ENCODE measurements around the gene NTRK1.

NTRK1 gene

GRCh38 chr1:156883919-156884318 lies 23.3 kb downstream of the NTRK1 start:
- DNase-seq, result peak; percentile 50

GRCh38 chr1:156884560-156885184 lies 24.0 kb downstream of the NTRK1 start:
- DNase-seq, result no peak

- no peak for DNase-seq
Observed at GRCh38 chr1:156885314-156885713, 24.6 kb downstream of the NTRK1 start.

- DNase-seq, result no peak
Observed at GRCh38 chr1:156885880-156886355, 25.3 kb downstream of the NTRK1 start.

GRCh38 chr1:156886583-156887281 lies 26.1 kb downstream of the NTRK1 start:
- DNase-seq, result no peak

GRCh38 chr1:156887317-156887716 lies 26.7 kb downstream of the NTRK1 start:
- peak; percentile 52 for DNase-seq

- DNase-seq, result peak; percentile 47
Observed at GRCh38 chr1:156887734-156888133, 27.1 kb downstream of the NTRK1 start.

GRCh38 chr1:156889802-156890580 lies 29.3 kb downstream of the NTRK1 start:
- DNase-seq, result peak; percentile 86

- peak; percentile 91 for DNase-seq
Observed at GRCh38 chr1:156892190-156893047, 31.8 kb downstream of the NTRK1 start.

GRCh38 chr1:156893048-156893953 lies 32.6 kb downstream of the NTRK1 start, which contains the start of gene PEAR1:
Gene PEAR1, plus strand, starts transcription at chr1:156893718. Its CDS starts 10,209 bp downstream, at chr1:156903927.
- DNase-seq, result no peak

GRCh38 chr1:156894001-156894400 lies 33.3 kb downstream of the NTRK1 start:
- no peak for DNase-seq

- DNase-seq, result no peak
Observed at GRCh38 chr1:156894711-156895454, 34.2 kb downstream of the NTRK1 start.

- DNase-seq, result peak; percentile 58
Observed at GRCh38 chr1:156895455-156895812, 34.8 kb downstream of the NTRK1 start.

- no peak for DNase-seq
Observed at GRCh38 chr1:156895927-156896326, 35.3 kb downstream of the NTRK1 start.

GRCh38 chr1:156896490-156897033 lies 35.9 kb downstream of the NTRK1 start:
- no peak for DNase-seq

GRCh38 chr1:156897078-156897825 lies 36.6 kb downstream of the NTRK1 start:
- DNase-seq, result peak; percentile 43

GRCh38 chr1:156898161-156898566 lies 37.5 kb downstream of the NTRK1 start:
- no peak for DNase-seq

GRCh38 chr1:156898971-156899664 lies 38.5 kb downstream of the NTRK1 start:
- DNase-seq, result no peak
